ENCODE results near the gene ICA1. TPM values are rescaled to one million over a fixed set of nuclear protein-coding genes. Genes with fewer than 3 reads are reported as not detected.

Gene ICA1
- total and polyA plus RNA-seq, 2 of the 4 experiments (the other 2 are of a cell fraction) = not detected

- Histone ChIP-seq H3K36me3 (ENCODE audit: control insufficient read depth, insufficient read depth, low read length) (no peaks in the 10 kb centered on the region), H2BK5ac (ENCODE audit: low read depth, low read length, poor library complexity, severe bottlenecking) (no peak overlapping the region), H3K9me1 (ENCODE audit: insufficient read depth, low read length) (no peaks in the 10 kb centered on the region), H2AK9ac (replicated peaks; ENCODE audit: low read depth, low read length, poor library complexity) (no peak overlapping the region), H3K9me3 (ENCODE audit: control insufficient read depth, insufficient read depth, low read length) (no peaks in the 10 kb centered on the region), H2BK15ac (ENCODE audit: low read depth, low read length) (no peak overlapping the region), H4K8ac (ENCODE audit: low read depth in 2 of 2, low read length in 2 of 2) (no peak overlapping the region), H3K18ac (ENCODE audit: low read depth, low read length) (no peak overlapping the region), H3K27me3 (ENCODE audit: control insufficient read depth, insufficient read depth, low read length) (peaks cover 3% of the 10 kb centered on the region; the same call in 1 of the 2 replicates), H2AK5ac (ENCODE audit: low read depth, low read length) (no peak overlapping the region), H3K9ac (ENCODE audit: low read depth, low read length) (no peak overlapping the region), H3K4me2 (ENCODE audit: low read depth, low read length) (no peak overlapping the region), H2BK120ac (ENCODE audit: low read depth, low read length) (no peak overlapping the region), H3K4me3 (ENCODE audit: insufficient read depth, low read depth, low read length) (no peak overlapping the region), H4K20me1 (ENCODE audit: insufficient read depth, low read length) (no peaks in the 10 kb centered on the region), H3K4ac (ENCODE audit: low read depth, low read length) (no peak overlapping the region), H4K91ac (ENCODE audit: insufficient read depth, low read depth, low read length) (no peak overlapping the region), H3K14ac (replicated peaks; ENCODE audit: low read depth, low read length) (no peak overlapping the region), H3K79me1 (ENCODE audit: low read depth in 1 of 2, low read length in 2 of 2) (no peaks in the 10 kb centered on the region), H3K27ac (ENCODE audit: insufficient read depth, low read length) (no peak overlapping the region), H3K23ac (ENCODE audit: low read depth, low read length) (no peak overlapping the region), H2BK20ac (ENCODE audit: low read depth, low read length) (no peak overlapping the region), H3K56ac (ENCODE audit: extremely low read depth, insufficient read depth, low read length) (no peak overlapping the region), H4K5ac (ENCODE audit: low read depth, low read length) (no peak overlapping the region), H3K4me1 (ENCODE audit: control insufficient read depth, insufficient read depth, low read length) (no peaks in the 10 kb centered on the region), H2AFZ (replicated peaks; ENCODE audit: low read length, poor library complexity) (no peak overlapping the region)
- POLR2A ChIA-PET (ENCODE audit: unreplicated experiment) = no interaction called here
- TF ChIP-seq MXI1 (IDR thresholded peaks at IDR 0.05; ENCODE audit: borderline replicate concordance, low read depth, low read length) (no peak), USF2 (IDR thresholded peaks at IDR 0.05; ENCODE audit: low read depth, low read length) (no peak), RAD21 (IDR thresholded peaks at IDR 0.05; ENCODE audit: low read length) (no peak), POLR2A (IDR thresholded peaks at IDR 0.05; ENCODE audit: low read depth, low read length) (no peak), CTCF (conservative IDR thresholded peaks at IDR 0.05; ENCODE audit: low read depth, low read length) (no peak), RFX5 (IDR thresholded peaks at IDR 0.05; ENCODE audit: low read depth, low read length) (no peak), SMC3 (IDR thresholded peaks at IDR 0.05; ENCODE audit: low read depth, low read length) (no peak), CEBPB (IDR thresholded peaks at IDR 0.05; ENCODE audit: low read depth, low read length) (no peak), MAFK (IDR thresholded peaks at IDR 0.05; ENCODE audit: low read depth, low read length) (no peak), NFE2L2 (IDR thresholded peaks at IDR 0.05; ENCODE audit: low read depth, low read length) (no peak), RCOR1 (IDR thresholded peaks at IDR 0.05; ENCODE audit: insufficient replicate concordance, low read length) (no peak), ELK1 (IDR thresholded peaks at IDR 0.05; ENCODE audit: borderline replicate concordance, low read depth, low read length) (no peak)
- intact Hi-C loops (cut with micrococcal nuclease) = no loop called here
- in situ Hi-C loops (cut with MboI; ENCODE audit: low sequenced_read_pairs) = loop anchor here (10.0 to 25.0 kb wide), 3 partner anchors 551 to 1101 kb away; no protein-coding TSS in a partner anchor
- DNase-seq (no peak), ATAC-seq (ENCODE audit: low read depth) (no peak)
- no CpG with 5 or more reads among the region's 2 CpGs for WGBS, 2 experiments (ENCODE audit: extremely low coverage in 2 of 2, insufficient read length in 1 of 2)
- CTCF ChIA-PET = no interaction called here
- dilution Hi-C loops (cut with HindIII; ENCODE audit: low sequenced_read_pairs, unreplicated experiment) = no loop called here
- BruUV-seq (replicated peaks) = no TSS peak
These were observed 48.6 kb downstream of the ICA1 start for GRCh38 chr7:8213381-8213780.

Data from IMR-90 (cell line).